Measurements from ENCODE around the gene GPR132. TPM values are rescaled to one million over a fixed set of nuclear protein-coding genes. Genes with fewer than 3 reads are reported as not detected.

GPR132 gene
- total and polyA plus RNA-seq, 2 donors from 2014 or later = 0.17 to 4.2 TPM

GRCh38 chr14:105049753-105050550 is 15.3 kb downstream of the GPR132 start:
- FAIRE-seq (no peak), DNase-seq (peak in 1 of 5 donors; percentile 71)
- no peak overlapping the region for H3K4me3 ChIP-seq (ENCODE audit: low read length in 3 of 3)
- intact Hi-C loops (cut with DNase I) = loop anchor here (10.0 kb wide), 1 partner anchor 75 kb away; the partner anchor contains the start of gene AHNAK2
- no peak for TF ChIP-seq CTCF (IDR thresholded peaks at IDR 0.05; ENCODE audit: borderline replicate concordance, extremely low read depth, insufficient read depth)
- no peaks in the 10 kb centered on the region for H3K36me3 ChIP-seq (ENCODE audit: control insufficient read depth in 2 of 3, insufficient read depth in 3 of 3, low read length in 3 of 3)
- no peak overlapping the region for H3K27ac ChIP-seq (ENCODE audit: low read depth in 2 of 2, low read length in 2 of 2)
- H3K27me3 ChIP-seq (ENCODE audit: control insufficient read depth, insufficient read depth, low read length) = no peaks in the 10 kb centered on the region
- H3K9me3 ChIP-seq (ENCODE audit: control insufficient read depth in 2 of 3, insufficient read depth in 1 of 3, low read length in 3 of 3) = no peaks in the 10 kb centered on the region
- H3K9ac ChIP-seq (ENCODE audit: low read length in 3 of 3) = no peak overlapping the region
- H3K4me1 ChIP-seq (ENCODE audit: control insufficient read depth in 2 of 3, insufficient read depth in 2 of 3, low read depth in 1 of 3, low read length in 3 of 3) = peaks cover 0 to 8% (median 0%) of the 10 kb centered on the region in 3 donors

DNA sequence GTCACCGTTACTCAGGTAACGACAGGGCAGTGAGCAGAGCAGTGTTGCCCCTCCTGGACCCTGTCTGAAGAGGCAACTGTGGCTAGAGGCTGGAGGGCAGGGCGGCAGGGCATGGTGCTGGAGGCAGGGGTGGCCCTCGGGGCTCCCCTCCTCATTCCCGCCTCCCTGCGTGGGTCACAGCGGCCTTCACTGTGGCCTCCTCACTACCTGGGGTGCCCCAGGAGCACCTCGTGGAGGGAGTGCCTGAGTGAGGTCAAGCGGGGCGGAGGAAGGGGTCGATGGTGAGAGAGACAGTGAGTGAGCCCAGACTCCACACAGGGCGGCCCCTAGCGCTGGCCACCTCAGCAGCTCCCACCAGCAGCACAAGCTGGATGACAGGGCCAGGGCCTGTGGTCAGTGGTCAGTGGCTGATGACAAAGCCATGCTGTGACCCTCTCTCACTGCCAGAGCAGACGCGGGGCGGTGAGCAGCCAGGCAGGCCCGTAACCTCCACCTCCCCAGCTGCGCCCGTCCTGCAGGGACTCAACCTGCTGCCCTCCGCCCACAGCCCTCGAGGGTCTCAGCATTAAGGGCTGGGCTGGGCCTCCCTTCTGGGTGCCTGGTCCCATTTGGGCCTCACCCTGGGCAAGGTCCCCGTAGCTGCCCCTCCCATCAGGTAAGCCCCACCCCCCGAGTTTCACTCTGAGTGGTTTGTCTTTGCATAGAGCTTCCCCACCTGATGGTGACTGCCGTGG is 17.8 kb downstream of the GPR132 start:
- H3K27ac ChIP-seq (ENCODE audit: low read depth in 2 of 2, low read length in 2 of 2) = no peak overlapping the region
- intact Hi-C loops (cut with DNase I) = loop anchor here (10.0 kb wide), 1 partner anchor 73 kb away; the partner anchor contains the start of gene AHNAK2

DNA sequence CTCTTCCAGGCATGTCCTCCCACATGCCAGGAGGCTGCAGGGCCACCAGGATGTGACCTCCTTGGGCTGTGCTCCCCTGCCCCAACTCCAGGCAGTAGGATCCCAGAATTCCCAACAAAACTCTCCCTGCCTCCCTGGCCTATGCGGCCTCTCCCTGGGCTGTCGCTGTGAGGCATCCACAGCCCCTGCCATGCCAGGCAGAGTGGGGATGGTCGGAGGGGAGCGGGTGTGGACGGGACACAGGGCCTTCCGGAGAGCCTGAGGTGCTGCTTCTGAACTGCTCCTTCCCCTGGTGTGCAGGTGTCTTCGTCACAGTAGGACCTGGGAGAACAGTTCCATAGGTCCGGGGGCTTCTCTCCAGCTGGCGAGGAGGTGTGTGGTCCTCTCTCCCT is 18.3 kb downstream of the GPR132 start:
- intact Hi-C loops (cut with DNase I) = loop anchor here (10.0 kb wide), 1 partner anchor 72 kb away; the partner anchor contains the start of gene AHNAK2
- H3K27ac ChIP-seq (ENCODE audit: low read depth in 2 of 2, low read length in 2 of 2) = no peak overlapping the region
- peak in 1 of 5 donors; percentile 54 for DNase-seq
- no peak overlapping the region for H3K9ac ChIP-seq (ENCODE audit: low read length in 3 of 3)
- H3K27me3 ChIP-seq (ENCODE audit: control insufficient read depth, insufficient read depth, low read length) = no peaks in the 10 kb centered on the region
- no peaks in the 10 kb centered on the region for H3K9me3 ChIP-seq (ENCODE audit: control insufficient read depth in 2 of 3, insufficient read depth in 1 of 3, low read length in 3 of 3)
- H3K4me3 ChIP-seq (ENCODE audit: low read length in 3 of 3) = no peak overlapping the region
- no peaks in the 10 kb centered on the region for H3K36me3 ChIP-seq (ENCODE audit: control insufficient read depth in 2 of 3, insufficient read depth in 3 of 3, low read length in 3 of 3)
- FAIRE-seq = no peak
- peaks cover 0 to 11% (median 0%) of the 10 kb centered on the region in 3 donors for H3K4me1 ChIP-seq (ENCODE audit: control insufficient read depth in 2 of 3, insufficient read depth in 2 of 3, low read depth in 1 of 3, low read length in 3 of 3)
- TF ChIP-seq CTCF (IDR thresholded peaks at IDR 0.05; ENCODE audit: borderline replicate concordance, extremely low read depth, insufficient read depth) = no peak

More for the DNA sequence above, 17.8 kb downstream of the GPR132 start:
- FAIRE-seq = no peak
- Histone ChIP-seq H3K9ac (ENCODE audit: low read length in 3 of 3) (no peak overlapping the region), H3K9me3 (ENCODE audit: control insufficient read depth in 2 of 3, insufficient read depth in 1 of 3, low read length in 3 of 3) (no peaks in the 10 kb centered on the region), H3K4me3 (ENCODE audit: low read length in 3 of 3) (no peak overlapping the region), H3K4me1 (ENCODE audit: control insufficient read depth in 2 of 3, insufficient read depth in 2 of 3, low read depth in 1 of 3, low read length in 3 of 3) (peaks cover 0 to 8% (median 0%) of the 10 kb centered on the region in 3 donors), H3K36me3 (ENCODE audit: control insufficient read depth in 2 of 3, insufficient read depth in 3 of 3, low read length in 3 of 3) (no peaks in the 10 kb centered on the region), H3K27me3 (ENCODE audit: control insufficient read depth, insufficient read depth, low read length) (no peaks in the 10 kb centered on the region)
- TF ChIP-seq CTCF (IDR thresholded peaks at IDR 0.05; ENCODE audit: borderline replicate concordance, extremely low read depth, insufficient read depth) = no peak
- peak in 1 of 5 donors; percentile 77 for DNase-seq
